SKM-1 treated with dmso at 0.1 percent for 144 hours (cell line): ENCODE data around the gene FERMT2.
"Not testable (repeated sequence)": the region's sequence is repeated elsewhere in the genome, so short reads cannot be mapped to it uniquely, and the experiment has no call there.

ENCODE experiments used
- DNase-seq: peaks from one replicate; lab custom pipeline; 2025; ENCODE audit not compliant: unreplicated experiment; lab: John Stamatoyannopoulos, UW

Gene FERMT2

DNA sequence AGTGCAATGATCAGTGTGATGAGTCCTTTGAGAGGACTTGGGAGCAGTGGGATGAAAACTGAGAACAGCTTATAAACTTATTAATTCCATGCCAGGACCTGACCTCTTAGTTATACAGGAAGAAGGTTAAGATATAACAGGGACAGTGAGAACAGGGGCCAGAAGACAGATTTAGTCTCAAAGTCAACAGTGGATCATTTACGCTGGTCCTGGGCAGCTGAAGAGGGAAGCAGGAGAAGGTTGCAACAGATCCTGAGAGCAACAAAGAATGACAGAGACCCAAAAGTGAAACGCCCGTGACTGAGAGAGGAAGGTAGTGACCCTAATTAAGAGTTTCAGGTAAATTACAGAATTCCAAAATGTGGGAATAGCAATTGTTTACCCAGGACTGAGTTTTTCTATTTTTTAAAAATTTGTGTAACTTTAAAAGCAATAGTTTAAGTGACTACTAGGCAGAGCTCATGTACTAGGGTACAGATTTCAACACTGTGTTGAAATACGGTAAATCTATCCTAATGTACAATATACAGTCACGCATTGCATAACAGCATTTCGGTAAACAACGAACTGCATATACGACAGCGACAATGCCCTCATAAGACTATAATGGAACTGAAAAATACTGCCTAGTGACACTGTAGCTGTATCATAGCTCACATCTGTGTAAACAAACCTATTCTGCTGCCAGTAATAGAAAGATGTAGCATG is 81.8 kb downstream of the FERMT2 start:
- no peak for DNase-seq

GRCh38 chr14:52864893-52865292 is 86.0 kb downstream of the FERMT2 start:
- DNase-seq, result not testable (repeated sequence)

GRCh38 chr14:52863334-52863700 is 87.5 kb downstream of the FERMT2 start:
- DNase-seq, result no peak

DNA sequence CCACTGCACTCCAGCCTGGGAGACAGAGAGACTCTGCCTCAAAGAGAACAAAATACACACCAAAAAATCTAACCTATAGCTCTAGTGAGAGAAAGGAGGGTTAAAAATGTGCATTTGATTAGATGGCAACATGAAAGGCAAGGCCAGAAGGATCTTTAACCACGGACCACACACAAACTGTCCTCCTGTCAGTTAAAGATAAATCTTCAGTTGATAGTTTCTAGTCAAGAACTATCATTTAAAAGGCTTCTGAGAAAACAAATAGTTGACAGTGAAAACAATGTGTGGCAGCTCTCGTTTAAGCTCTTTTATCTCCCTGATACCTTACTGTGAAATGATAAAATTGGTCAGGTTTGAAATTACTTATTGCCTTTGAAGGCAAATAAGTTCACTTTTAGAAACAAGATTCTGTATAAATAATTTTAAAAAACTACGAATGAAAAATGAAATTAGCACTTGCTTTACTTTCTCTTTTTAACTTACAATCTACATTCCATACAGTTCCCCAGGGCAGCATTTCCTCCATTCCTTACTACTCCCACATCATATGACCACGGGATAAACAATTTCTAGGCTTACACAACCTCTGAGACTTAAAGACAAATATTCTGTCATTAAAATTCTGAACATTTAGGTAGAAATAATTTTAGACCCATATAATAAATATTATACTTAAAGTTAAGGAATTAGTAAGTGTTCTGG is 88.1 kb downstream of the FERMT2 start:
- DNase-seq, result no peak

- no peak for DNase-seq
Observed at GRCh38 chr14:52861403-52861802, 89.4 kb downstream of the FERMT2 start.

GRCh38 chr14:52860910-52861309 is 89.9 kb downstream of the FERMT2 start:
- DNase-seq, result no peak

- DNase-seq, result no peak
Observed at GRCh38 chr14:52860209-52860608, 90.6 kb downstream of the FERMT2 start.

GRCh38 chr14:52856139-52856538 is 94.7 kb downstream of the FERMT2 start:
- DNase-seq, result no peak

GRCh38 chr14:52853522-52853854 is 97.4 kb downstream of the FERMT2 start:
- DNase-seq, result no peak

DNA sequence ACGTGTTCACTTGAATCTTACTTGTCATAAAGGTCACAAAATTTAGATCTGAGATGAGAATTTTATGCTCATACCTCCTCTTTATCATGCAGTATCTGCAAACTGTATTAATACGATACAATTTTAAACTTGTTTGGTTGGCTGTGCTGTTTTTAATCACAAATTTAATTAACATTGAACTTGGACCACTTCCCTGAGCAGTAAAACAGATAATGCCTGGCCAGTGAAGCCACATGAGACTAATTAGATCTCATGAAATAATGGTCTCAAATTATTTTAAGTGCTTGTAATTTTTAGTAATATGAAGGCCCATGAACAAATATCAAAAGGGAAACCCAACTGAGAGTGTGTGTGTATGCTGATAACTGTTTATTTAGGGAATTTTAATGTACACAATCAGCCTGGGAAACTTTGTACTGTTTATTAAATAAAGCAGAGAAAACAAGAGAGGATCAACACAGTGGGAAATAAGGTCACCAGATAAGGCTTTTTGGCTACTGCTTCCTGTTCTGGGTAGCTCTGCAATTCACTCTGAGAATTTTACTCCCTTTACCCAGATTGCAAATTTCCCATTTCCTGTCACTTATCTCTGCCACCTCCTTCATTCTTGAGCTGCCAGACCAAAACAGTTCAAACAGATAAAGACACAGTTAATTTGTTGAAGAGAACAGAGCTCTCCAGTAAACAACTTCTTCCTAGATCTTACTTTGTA is 97.9 kb downstream of the FERMT2 start:
- DNase-seq, result no peak

GRCh38 chr14:52850451-52850909 is 100.4 kb downstream of the FERMT2 start:
- DNase-seq, result no peak

GRCh38 chr14:52848626-52849025 is 102.2 kb downstream of the FERMT2 start:
- no peak for DNase-seq

DNA sequence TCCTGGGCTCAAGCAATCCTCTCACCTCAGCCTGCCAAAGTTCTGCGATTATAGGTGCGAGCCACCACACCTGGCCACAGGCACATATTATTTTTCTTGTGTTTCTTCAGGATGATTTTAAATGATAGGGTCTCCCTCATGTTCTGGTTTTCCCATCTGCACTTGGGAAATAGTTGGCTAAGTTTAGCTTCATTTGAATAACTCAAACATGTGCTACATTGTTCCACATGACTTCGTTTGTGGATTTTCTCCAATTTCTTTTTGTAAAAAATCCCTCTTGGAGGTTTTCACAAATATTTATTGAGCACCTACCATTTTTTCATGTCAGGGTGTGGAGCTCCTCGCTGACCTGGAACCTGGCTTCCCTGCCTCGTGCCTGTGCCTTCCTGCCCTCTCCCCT is 104.3 kb downstream of the FERMT2 start:
- DNase-seq, result no peak

- no peak for DNase-seq
Observed at GRCh38 chr14:52845081-52845480, 105.8 kb downstream of the FERMT2 start.

- no peak for DNase-seq
Observed at GRCh38 chr14:52844262-52845060, 106.4 kb downstream of the FERMT2 start.

- DNase-seq, result no peak
Observed at GRCh38 chr14:52840877-52841276, 110.0 kb downstream of the FERMT2 start.

- no peak for DNase-seq
Observed at GRCh38 chr14:52837451-52837850, 113.4 kb downstream of the FERMT2 start.

GRCh38 chr14:52836063-52836462 is 114.8 kb downstream of the FERMT2 start:
- no peak for DNase-seq

GRCh38 chr14:52835122-52835903 is 115.5 kb downstream of the FERMT2 start:
- no peak for DNase-seq

DNA sequence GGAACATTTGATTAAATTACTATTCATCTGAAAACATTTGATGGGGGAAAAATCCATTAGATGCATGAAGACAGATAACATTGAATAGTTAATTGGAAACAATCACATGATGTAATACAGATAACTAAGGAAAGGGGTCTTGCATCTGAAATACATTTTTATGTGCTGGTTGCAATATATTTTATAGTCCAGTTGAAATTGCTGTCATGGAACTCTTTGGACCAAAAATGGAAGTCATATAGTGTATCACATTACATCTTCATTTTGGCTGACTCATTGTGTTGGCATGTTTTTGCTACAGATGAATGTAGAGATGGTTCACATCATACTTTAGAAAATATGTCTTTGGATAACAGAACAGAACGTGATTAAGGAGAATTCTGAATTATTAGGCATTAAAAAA is 116.4 kb downstream of the FERMT2 start:
- no peak for DNase-seq

DNA sequence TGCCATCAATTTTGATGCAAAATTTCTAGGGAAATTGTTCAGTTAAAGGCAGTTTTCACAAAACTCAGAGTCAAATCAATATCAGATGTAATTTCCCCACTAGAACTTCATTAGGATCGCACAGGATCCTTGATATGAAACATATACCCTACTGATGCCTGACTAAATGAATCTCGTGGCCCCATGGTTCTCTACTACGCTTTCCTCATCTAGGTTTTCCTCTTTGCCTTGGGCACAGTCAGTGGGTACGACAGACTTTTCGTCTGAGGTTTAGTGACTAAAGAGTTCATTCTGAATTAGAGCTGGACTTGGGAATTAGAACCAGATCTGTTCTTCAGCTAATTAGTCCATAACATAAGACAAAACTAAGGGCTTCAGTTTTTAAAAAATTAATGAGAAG is 117.0 kb downstream of the FERMT2 start:
- no peak for DNase-seq
